ENCODE results near the gene TCEAL1.
"Not testable (repeated sequence)": the region's sequence is repeated elsewhere in the genome, so short reads cannot be mapped to it uniquely, and the experiment has no call there.

TCEAL1 gene, protein sequence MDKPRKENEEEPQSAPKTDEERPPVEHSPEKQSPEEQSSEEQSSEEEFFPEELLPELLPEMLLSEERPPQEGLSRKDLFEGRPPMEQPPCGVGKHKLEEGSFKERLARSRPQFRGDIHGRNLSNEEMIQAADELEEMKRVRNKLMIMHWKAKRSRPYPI

DNA sequence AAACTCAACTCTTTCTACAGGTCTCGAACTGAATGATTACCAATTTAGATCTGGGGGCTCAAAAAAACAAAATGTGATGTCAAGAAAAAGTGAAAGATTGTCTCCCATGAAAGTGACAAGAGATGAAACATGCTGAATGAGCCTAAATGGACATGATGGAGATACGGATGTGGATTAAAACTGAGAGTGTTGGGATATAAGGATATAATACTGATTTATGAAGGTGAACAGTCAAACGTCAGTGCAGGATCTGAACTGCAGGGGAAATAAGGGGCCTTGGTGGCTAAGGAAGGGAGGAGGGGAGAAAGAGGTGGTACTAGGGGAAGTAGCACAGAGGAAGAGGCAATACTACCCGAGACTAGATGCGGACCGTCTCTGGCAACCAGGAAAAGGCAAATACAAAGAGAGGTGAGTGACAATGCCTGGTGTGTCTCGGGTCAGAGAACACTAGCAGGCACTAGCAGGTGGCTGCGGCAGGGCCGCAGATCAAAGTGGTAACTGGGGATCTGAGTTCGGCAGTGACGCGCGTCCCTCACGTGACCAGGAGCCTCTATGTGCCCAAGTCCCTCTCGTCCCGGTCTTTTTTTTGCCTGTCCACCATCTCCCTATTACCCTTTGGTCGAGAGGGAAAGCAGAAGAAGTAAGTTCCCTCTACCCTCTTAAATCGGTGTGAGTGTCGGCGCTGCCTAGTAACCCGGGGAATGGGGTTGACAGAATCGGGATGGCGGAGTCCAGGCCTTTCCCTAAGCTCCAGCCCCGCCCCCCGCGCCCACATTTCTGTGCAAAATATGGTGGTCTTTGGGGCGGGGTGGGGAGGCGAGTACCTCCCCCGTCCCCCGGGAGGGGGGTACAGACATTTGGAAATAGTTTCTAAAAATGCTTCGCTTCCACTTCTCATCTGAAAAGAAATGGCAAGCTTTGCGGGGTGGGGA is at the start of gene TCEAL1:
TCEAL1 (plus strand) TSS at position 590 of the 932 bp plus-strand sequence. CDS start 942 bp downstream, outside the sequence.
- peak; percentile 19 for DNase-seq

- DNase-seq: no peak
Observed at GRCh38 chrX:103584596-103584995, 44.2 kb upstream of the TCEAL1 start.

DNA sequence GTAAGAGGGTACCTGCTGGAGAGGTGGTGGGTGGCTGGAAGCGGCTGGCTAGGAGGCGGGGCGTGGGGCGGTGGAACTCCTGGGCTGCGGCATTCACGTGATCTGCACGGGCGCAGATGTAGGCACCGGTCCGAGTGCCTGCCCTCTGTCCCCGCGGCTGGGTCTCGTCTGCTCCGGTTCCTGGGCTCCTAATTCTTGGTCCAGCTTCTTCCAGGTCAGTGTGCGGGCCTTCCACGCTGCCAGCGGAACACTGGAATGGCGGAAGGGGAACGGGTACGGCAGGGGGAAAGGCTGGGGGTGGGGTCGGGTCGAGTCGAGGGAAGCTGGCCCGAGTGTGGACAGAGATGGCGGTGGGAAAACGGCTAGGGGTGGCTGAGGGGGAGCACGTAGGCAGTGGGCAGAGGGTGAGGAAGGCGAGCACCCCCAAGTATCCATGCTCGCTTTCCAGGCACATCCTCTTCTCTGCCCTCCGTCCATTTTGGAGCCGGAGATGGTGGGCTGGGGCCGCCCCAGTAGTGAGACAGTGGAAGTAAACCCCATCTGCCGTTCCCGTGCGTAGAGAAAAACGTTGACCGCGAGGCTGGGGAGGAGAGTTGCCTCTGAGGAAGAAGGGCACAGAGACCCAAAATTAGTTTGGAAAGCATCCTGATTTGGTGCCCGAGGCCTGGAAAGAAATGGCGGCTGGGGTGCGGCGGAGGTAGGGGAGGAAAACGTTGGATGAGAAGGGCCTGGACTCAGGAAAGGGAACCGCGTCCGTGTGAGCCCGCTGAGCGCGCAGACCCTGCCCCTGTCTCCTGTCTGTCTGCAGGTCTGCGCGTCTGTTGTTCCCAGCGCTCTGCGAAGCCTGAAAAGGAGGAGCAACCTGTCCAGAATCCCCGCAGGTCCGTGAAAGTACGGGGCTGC is 43.1 kb upstream of the TCEAL1 start, which contains the start of gene TCEAL4:
TCEAL4 (plus strand) TSS at position 105 of the 903 bp plus-strand sequence. CDS start 1,161 bp downstream, outside the sequence.
- DNase-seq: no peak

- no peak for DNase-seq
Observed at GRCh38 chrX:103586314-103586646, 42.5 kb upstream of the TCEAL1 start.

DNA sequence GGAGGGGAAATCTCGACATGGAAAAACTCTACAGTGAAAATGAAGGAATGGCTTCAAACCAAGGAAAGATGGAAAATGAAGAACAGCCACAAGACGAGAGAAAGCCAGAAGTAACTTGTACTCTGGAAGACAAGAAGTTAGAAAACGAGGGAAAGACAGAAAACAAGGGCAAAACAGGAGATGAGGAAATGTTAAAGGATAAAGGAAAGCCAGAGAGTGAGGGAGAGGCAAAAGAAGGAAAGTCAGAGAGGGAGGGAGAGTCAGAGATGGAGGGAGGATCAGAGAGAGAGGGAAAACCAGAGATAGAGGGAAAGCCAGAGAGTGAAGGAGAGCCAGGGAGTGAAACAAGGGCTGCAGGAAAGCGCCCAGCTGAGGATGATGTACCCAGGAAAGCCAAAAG is 42.1 kb upstream of the TCEAL1 start:
- DNase-seq: no peak

DNA sequence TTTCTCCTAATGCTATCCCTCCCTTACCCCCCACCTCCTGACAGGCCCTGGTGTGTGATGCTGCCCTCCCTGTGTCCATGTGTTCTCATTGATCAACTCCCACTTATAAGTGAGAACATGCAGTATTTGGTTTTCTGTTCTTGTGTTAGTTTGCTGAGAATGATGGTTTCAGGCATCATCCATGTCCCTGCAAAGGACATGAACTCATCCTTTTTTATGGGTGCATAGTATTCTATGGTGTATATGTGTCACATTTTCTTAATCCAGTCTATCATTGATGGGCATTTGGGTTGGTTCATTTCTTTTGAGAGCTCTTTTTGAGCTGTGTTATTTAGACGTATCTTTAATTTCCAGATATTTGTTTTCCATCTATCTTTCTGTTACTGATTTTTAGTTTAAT is 36.5 kb upstream of the TCEAL1 start:
- not testable (repeated sequence) for DNase-seq

DNA sequence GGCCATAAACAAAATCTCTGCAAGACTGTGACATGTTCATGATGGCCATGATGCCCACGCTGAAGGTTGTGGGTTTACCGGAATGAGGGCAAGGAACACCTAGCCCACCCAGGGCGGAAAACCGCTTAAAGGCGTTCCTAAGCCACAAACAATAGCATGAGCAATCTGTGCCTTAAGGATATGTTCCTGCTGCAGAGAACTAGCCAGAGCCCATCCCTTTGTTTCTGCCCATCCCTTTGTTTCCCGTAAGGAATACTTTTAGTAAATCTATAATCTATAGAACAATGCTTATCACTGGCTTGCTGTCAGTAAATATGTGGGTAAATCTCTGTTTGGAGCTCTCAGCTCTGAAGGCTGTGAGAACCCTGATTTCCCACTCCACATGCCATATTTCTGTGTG is 33.6 kb upstream of the TCEAL1 start:
- not testable (repeated sequence) for DNase-seq

- peak; percentile 45 for DNase-seq
Observed at GRCh38 chrX:103607364-103608305, 21.1 kb upstream of the TCEAL1 start, which contains the start of gene TCEAL3. Gene TCEAL3, plus strand, starts transcription at chrX:103607963. Its CDS starts 1,102 bp downstream, at chrX:103609065.

DNA sequence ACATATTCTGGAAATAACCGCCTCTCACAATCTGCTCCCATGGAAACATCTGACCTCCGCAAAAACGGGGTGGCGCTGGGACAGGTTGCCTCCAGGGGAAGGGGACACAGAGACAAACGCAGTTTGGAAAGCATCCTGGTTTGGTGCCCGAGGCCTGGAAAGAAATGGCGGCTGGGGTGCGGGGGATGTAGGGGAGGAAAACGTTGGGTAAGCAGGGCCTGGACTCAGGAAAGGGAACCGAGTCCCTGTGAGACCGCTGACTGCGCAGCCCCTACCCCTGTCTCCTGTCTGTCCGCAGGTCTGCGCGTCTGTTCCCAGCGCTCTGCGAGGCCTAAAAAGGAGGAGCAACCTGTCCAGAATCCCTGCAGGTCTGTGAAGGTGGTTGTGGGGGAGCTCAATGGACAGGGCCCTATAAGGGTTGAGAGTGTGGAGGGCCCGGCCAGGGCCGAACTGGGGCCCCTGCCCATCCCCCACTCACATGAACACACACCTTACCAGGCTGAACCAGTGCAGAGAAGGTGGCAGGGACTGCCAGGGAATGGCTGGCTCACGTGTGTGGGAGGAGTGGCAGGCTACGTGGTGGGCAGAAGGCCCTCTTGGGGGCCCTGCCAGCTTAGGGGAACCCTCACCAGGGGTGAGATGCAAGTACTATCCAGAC is 20.3 kb upstream of the TCEAL1 start:
- no peak for DNase-seq

DNA sequence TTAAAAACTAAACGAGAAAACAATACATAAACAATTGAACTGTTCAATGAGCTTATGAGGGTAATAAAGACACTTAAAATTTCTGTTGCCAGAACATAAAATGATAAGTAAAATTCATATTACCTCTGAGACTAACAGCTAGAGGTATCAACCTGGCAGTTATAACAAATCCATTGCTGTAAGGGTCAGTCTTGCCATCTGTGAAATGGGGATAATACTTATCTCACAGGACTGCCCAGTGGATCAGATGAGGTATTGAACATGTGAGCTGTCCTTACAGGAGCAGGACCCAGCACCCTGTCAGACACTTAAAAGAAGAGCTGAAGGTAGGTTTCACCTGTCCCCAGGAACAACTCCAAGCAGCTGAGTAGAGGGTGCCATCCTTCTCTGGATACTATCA is 18.5 kb upstream of the TCEAL1 start:
- DNase-seq: no peak

- no peak for DNase-seq
Observed at GRCh38 chrX:103613362-103613890, 15.3 kb upstream of the TCEAL1 start.

DNA sequence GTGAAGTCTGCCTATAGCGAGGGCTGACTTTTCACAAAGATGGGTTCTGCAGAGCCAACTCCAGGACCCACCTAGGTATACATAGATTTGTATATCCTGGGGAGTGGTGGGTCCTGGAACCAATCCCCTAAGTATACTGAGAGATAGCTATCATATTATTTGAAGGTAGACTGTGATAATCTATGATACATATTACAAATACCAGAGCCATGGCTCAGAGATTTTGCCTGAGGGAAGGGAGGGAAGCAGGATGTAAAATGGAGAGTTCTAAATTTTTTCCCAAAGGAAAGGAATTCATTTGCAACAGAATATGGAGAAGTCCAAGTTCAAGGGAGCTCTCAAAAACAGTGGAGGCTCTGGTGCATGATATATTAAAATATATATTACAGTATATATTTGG is 13.8 kb upstream of the TCEAL1 start:
- DNase-seq: peak; percentile 48

- peak; percentile 53 for DNase-seq
Observed at GRCh38 chrX:103615781-103616371, 12.9 kb upstream of the TCEAL1 start.

- DNase-seq: no peak
Observed at GRCh38 chrX:103616676-103617186, 12.0 kb upstream of the TCEAL1 start.

GRCh38 chrX:103624111-103624510 is 4.7 kb upstream of the TCEAL1 start:
- no peak for DNase-seq

- peak; percentile 48 for DNase-seq
Observed at GRCh38 chrX:103626855-103627254, 1.9 kb upstream of the TCEAL1 start.

DNA sequence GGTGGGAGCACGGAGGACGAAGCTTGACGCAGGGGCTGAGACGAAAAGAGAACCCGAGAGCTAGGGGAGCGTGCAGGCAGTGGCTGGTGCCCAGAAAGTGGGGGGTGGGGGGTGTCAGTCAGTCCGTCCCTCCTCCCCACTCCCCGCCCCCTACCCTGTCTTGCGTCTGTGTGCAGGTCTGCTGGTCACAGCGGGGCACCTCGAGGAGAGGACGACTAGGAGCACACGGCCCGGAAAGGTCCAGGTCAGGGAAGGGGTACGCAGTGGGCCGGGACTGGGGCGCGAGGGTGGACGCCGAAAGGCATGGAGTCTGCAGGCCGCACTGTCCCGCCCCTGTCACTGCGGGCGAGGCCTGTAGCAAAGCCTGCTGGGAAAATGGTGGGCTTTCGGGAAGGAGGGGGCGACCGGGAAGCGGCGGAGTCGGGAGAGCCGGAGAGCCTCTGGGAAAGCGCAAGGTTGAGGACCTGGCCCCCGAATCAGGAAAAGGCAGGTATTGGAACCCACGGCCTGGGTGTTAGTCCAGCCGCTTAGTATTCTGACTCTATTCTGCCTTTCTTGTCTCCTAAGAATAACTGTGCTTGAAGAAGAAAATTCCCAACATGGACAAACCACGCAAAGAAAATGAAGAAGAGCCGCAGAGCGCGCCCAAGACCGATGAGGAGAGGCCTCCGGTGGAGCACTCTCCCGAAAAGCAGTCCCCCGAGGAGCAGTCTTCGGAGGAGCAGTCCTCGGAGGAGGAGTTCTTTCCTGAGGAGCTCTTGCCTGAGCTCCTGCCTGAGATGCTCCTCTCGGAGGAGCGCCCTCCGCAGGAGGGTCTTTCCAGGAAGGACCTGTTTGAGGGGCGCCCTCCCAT is 769 bp downstream of the TCEAL1 start:
- DNase-seq: peak; percentile 80

DNA sequence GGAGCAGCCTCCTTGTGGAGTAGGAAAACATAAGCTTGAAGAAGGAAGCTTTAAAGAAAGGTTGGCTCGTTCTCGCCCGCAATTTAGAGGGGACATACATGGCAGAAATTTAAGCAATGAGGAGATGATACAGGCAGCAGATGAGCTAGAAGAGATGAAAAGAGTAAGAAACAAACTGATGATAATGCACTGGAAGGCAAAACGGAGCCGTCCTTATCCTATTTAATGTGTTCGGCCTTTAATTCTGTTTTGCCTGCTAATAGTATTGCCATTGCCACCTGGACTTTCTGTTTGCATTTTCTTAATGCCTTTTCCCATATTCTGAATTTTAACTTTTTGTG is 1.4 kb downstream of the TCEAL1 start:
- no peak for DNase-seq

DNA sequence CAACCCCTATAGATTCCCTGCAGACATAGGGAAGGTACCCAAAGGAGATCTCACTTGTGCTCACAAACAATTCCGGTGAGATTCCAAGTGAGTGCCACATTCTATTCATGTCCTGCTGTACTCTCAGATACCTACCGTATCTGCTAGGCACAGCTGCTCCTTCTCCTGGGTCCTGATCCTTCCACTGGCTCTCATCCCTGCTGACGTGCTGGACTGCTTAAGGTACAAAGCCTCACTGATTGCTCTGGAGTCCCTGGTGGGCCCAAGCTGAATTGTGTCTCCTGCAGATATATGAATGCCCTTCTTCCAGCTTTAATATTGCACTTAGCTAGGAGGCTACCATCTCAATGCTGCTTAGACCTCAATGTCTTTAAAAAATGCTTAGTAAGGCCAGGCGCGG is 2.4 kb downstream of the TCEAL1 start:
- DNase-seq: no peak

DNA sequence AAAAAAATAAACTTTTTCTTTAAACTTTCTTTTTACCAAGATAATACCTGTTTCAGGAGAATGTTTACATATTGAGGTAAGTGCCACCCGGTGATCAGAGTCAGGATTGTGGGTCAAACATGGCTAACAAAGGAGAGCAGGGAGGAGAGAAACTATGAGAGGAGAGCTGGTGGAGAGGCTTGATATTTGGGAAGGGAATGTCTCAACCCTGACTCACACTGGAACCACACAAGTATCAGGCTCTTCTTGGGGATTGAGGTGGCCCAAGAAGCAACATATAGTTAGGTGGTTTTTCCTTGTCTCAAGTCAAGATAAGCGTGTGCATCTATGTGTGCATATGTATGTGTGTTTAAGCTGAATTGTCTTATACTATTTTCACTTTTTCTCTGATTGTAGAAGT is 6.7 kb downstream of the TCEAL1 start:
- no peak for DNase-seq
